ENCODE results near the gene AZIN2.

DNA sequence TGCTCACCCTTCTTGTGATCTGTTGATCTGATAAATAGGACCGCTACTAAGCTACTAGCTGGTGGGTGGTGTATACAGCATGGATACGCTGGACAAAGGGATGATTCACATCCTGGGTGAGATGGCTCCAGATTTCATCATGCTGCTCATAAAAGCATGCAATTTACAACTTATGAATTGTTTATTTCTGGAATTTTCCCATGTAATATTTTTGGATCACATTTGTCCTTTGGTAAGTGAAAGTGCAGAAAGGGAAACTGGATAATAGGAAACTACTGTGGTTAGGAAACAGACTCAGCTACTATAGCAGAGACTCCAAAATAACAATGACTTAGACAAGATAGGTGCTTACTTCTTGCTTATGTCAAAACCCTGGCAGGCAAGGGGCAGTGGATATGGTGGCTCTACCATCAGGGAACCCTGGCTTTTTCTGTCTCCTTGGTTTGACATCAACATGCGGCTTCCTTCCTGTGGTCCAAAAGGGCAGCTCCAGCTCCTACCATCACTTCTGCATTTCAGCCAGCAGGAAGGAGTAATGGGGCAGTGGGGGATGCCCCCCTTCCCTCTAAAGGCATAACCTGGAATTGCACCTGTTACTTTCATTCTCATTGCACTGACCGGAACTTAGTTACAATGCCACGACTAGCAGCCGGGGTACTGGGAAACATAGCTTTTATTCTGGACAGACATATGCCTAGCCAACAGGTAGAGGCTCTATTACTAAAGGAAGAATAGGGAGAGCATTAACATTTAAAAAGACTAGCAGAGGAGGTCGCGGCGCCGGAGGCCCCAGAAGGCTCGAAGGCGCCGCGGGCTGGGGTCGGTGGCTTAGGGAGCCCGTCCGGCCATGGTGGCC, 30.5 kb upstream of the AZIN2 start:
- TF ChIP-seq EZH2 (IDR thresholded peaks at IDR 0.05; ENCODE audit: insufficient read depth, poor library complexity, severe bottlenecking) (no peak), EZH2phosphoT487 (IDR thresholded peaks at IDR 0.05; ENCODE audit: insufficient read depth, low read depth) (0 out of 2 replicates have a peak, but pooled peaks have one; percentile 69)
